ENCODE data around the gene LPA.
"Not testable (repeated sequence)": the region's sequence is repeated elsewhere in the genome, so short reads cannot be mapped to it uniquely, and the experiment has no call there.

Gene LPA, protein sequence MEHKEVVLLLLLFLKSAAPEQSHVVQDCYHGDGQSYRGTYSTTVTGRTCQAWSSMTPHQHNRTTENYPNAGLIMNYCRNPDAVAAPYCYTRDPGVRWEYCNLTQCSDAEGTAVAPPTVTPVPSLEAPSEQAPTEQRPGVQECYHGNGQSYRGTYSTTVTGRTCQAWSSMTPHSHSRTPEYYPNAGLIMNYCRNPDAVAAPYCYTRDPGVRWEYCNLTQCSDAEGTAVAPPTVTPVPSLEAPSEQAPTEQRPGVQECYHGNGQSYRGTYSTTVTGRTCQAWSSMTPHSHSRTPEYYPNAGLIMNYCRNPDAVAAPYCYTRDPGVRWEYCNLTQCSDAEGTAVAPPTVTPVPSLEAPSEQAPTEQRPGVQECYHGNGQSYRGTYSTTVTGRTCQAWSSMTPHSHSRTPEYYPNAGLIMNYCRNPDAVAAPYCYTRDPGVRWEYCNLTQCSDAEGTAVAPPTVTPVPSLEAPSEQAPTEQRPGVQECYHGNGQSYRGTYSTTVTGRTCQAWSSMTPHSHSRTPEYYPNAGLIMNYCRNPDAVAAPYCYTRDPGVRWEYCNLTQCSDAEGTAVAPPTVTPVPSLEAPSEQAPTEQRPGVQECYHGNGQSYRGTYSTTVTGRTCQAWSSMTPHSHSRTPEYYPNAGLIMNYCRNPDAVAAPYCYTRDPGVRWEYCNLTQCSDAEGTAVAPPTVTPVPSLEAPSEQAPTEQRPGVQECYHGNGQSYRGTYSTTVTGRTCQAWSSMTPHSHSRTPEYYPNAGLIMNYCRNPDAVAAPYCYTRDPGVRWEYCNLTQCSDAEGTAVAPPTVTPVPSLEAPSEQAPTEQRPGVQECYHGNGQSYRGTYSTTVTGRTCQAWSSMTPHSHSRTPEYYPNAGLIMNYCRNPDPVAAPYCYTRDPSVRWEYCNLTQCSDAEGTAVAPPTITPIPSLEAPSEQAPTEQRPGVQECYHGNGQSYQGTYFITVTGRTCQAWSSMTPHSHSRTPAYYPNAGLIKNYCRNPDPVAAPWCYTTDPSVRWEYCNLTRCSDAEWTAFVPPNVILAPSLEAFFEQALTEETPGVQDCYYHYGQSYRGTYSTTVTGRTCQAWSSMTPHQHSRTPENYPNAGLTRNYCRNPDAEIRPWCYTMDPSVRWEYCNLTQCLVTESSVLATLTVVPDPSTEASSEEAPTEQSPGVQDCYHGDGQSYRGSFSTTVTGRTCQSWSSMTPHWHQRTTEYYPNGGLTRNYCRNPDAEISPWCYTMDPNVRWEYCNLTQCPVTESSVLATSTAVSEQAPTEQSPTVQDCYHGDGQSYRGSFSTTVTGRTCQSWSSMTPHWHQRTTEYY (N-terminal part only)

DNA sequence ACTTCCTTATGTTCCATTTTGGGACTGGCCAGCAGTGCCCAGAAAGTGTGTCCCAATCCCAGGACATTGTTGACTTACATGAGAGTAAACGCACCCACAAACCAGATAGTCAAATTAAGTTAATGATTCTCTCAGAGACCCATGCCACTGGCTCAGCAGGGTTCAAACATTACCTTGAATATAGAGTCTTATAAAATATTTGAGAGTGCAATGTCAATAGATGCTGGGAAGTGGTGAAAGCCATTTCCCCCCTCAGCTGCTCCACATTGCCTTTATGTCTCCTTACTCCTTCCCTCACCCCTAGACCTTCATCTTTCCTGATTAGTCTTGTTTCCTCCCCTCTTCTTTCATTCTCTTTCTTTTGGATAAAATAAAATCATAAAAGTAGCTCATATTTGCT, at the start of gene LPA:
Gene LPA (minus strand): TSS at position 78 of the 400 bp plus-strand sequence. CDS start 61 bp downstream, at position 17.
- DNase-seq (ENCODE audit: low read depth); H3K4me3 ChIP-seq (ENCODE audit: low read depth, low read length): not testable (repeated sequence)

GRCh38 chr6:160708993-160709392, 44.9 kb upstream of the LPA start:
- not testable (repeated sequence) for DNase-seq (ENCODE audit: low read depth); H3K4me3 ChIP-seq (ENCODE audit: low read depth, low read length)

- not testable (repeated sequence) for H3K4me3 ChIP-seq (ENCODE audit: low read depth, low read length); DNase-seq (ENCODE audit: low read depth)
These were observed 40.6 kb upstream of the LPA start for GRCh38 chr6:160704688-160705087.

DNA sequence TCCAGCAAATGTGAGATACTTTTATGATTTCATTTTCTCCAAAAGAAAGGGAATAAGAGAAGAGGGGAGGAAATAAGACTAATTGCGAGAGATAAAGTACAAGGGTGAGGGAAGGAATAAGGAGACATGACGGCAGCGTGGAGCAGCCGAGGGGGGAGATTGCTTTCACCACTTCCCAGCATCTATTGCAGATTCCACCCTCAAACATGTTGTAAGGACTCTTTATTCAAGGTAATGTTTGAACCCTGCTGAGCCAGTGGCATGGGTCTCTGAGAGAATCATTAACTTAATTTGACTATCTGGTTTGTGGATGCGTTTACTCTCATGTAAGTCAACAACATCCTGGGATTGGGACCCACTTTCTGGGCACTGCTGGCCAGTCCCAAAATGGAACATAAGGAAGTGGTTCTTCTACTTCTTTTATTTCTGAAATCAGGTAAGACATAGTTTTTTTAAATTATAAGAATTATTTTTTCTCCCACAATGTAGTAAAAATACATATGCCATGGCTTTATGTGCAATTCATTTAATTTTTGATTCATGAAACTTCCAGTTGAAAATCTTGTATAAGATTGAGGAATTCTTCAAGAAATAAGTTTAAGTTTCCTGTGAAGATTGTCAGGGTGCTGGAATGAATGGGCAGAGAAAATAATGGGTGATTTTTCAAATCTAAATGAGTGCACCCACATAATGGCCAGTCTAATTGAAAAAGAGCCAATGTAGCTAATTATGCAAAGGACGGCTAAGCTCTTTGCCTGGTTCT, 38.0 kb upstream of the LPA start, which contains the start of gene PLG:
Gene PLG (plus strand): TSS at position 327 of the 763 bp plus-strand sequence. CDS start 61 bp downstream, at position 388.
- not testable (repeated sequence) for DNase-seq (ENCODE audit: low read depth)

GRCh38 chr6:160697826-160698225, 33.8 kb upstream of the LPA start:
- TF ChIP-seq CTCF (conservative IDR thresholded peaks at IDR 0.05; ENCODE audit: low read depth, low read length): no peak
- no peak for DNase-seq (ENCODE audit: low read depth)
- H3K4me3 ChIP-seq (ENCODE audit: low read depth, low read length): no peak overlapping the region

More for the DNA sequence above, 38.0 kb upstream of the LPA start, which contains the start of gene PLG:
- H3K4me3 ChIP-seq (ENCODE audit: low read depth, low read length): not testable (repeated sequence)

DNA sequence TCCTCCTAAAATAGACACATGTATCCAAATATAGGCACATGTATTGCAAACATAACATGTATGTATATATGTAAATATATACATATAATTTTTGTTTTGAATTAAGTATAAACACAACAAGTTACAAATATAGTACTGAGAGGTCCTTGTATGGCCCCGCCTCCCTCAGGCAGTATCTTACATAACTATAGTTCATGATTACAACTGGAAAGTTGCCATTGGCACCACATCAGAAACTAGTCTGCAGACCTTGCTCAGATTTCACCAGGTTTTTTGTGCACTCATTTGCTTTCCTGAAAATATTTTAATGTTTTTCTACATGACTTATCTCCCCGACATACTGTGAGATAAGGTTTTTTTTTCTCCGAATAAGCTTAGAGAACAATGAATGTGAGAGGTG, 32.8 kb upstream of the LPA start:
- not testable (repeated sequence) for DNase-seq (ENCODE audit: low read depth); H3K4me3 ChIP-seq (ENCODE audit: low read depth, low read length)

DNA sequence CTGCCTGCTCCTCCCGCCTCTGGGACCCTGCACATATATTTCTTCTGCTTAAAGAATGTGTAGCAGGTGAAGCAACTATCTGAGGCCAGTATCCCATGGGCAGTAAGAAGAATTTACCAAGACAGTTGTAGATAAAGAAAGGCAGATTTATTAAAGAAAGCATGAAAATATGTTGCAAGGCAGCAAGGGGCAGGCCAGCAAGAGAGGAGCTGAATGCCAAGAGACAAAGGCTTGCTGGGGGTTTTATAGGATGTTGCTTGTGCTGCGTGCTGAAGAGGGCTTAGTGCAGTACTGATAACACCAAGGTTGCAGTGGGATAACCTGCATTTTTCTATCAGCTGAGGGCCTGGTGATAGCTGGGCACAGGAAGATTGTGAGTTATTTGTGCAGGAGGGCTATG, 31.5 kb upstream of the LPA start:
- DNase-seq (ENCODE audit: low read depth); H3K4me3 ChIP-seq (ENCODE audit: low read depth, low read length): not testable (repeated sequence)

- peak; percentile 15 for DNase-seq (ENCODE audit: low read depth)
- H3K4me3 ChIP-seq (ENCODE audit: low read depth, low read length): not testable (repeated sequence)
These were observed 30.9 kb upstream of the LPA start for GRCh38 chr6:160695025-160695424.

DNA sequence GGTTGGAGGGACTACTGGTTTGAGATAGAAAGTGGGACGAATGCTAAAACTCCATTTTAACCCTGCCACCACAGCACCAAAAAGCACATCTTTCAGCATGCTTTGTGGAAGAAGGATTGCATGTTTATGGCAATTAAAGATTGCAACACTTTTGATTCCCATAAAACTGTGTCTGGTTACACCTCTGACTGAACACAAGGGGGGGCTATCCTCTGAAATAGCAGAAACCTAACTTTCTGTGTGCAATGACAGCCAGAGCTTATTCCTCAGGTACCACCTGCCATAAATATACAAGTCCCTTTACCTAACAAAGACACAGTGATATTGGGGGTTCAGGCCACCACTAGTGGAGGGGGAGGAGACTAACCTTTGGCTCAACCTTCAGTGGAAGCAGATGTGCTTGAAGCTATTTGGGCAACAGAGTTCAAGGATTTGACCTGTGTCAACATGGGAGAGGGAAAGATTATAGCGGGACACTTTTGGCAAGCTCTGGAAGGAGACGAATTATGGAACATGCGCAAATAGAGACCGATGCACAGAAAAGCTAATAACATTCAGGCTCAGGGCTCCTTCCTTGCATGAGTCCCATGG, 28.4 kb upstream of the LPA start:
- TF ChIP-seq CTCF (conservative IDR thresholded peaks at IDR 0.05; ENCODE audit: low read depth, low read length): no peak
- no peak overlapping the region for H3K4me3 ChIP-seq (ENCODE audit: low read depth, low read length)
- DNase-seq (ENCODE audit: low read depth): no peak

GRCh38 chr6:160691617-160692016, 27.5 kb upstream of the LPA start:
- TF ChIP-seq CTCF (conservative IDR thresholded peaks at IDR 0.05; ENCODE audit: low read depth, low read length): no peak
- no peak overlapping the region for H3K4me3 ChIP-seq (ENCODE audit: low read depth, low read length)
- DNase-seq (ENCODE audit: low read depth): no peak

Data from choroid plexus epithelial cell (primary cell).